ENCODE measurements around the gene MINDY3.

MINDY3 gene

GRCh38 chr10:15802375-15802949 is 57.8 kb downstream of the MINDY3 start:
- no peak overlapping the region for H3K27ac Mint-ChIP-seq
- no peaks in the 10 kb centered on the region for H3K27me3 Mint-ChIP-seq
- H3K9me3 Mint-ChIP-seq: peaks cover 2% of the 10 kb centered on the region
- H3K4me1 Mint-ChIP-seq: no peaks in the 10 kb centered on the region
- peaks cover 72% of the 10 kb centered on the region for H3K36me3 Mint-ChIP-seq
- no peak overlapping the region for H3K4me3 Mint-ChIP-seq
- ATAC-seq: no peak

- no peak overlapping the region for H3K27ac Mint-ChIP-seq
- H3K36me3 Mint-ChIP-seq: peaks cover 69% of the 10 kb centered on the region
- H3K27me3 Mint-ChIP-seq: no peaks in the 10 kb centered on the region
- no peak for ATAC-seq
- peaks cover 2% of the 10 kb centered on the region for H3K9me3 Mint-ChIP-seq
- H3K4me3 Mint-ChIP-seq: no peak overlapping the region
- no peaks in the 10 kb centered on the region for H3K4me1 Mint-ChIP-seq
Observed at GRCh38 chr10:15801641-15802040, 58.7 kb downstream of the MINDY3 start.

GRCh38 chr10:15801147-15801546 is 59.2 kb downstream of the MINDY3 start:
- no peak overlapping the region for H3K4me3 Mint-ChIP-seq
- no peak overlapping the region for H3K27ac Mint-ChIP-seq
- no peak for ATAC-seq
- peaks cover 69% of the 10 kb centered on the region for H3K36me3 Mint-ChIP-seq
- no peaks in the 10 kb centered on the region for H3K4me1 Mint-ChIP-seq
- H3K9me3 Mint-ChIP-seq: peaks cover 2% of the 10 kb centered on the region
- H3K27me3 Mint-ChIP-seq: no peaks in the 10 kb centered on the region

- Mint-ChIP-seq H3K4me3 (no peak overlapping the region), H3K9me3 (peaks cover 2% of the 10 kb centered on the region), H3K27ac (no peak overlapping the region), H3K27me3 (no peaks in the 10 kb centered on the region), H3K36me3 (peaks cover 66% of the 10 kb centered on the region), H3K4me1 (no peaks in the 10 kb centered on the region)
- no peak for ATAC-seq
Observed at GRCh38 chr10:15797346-15797745, 63.0 kb downstream of the MINDY3 start.

GRCh38 chr10:15796762-15797161 is 63.5 kb downstream of the MINDY3 start:
- Mint-ChIP-seq H3K27ac (no peak overlapping the region), H3K36me3 (peaks cover 65% of the 10 kb centered on the region), H3K4me3 (no peak overlapping the region), H3K27me3 (no peaks in the 10 kb centered on the region), H3K9me3 (peaks cover 2% of the 10 kb centered on the region), H3K4me1 (no peaks in the 10 kb centered on the region)
- ATAC-seq: no peak

- Mint-ChIP-seq H3K4me1 (peaks cover 5% of the 10 kb centered on the region), H3K9me3 (no peaks in the 10 kb centered on the region), H3K4me3 (no peak overlapping the region), H3K27me3 (no peaks in the 10 kb centered on the region), H3K27ac (no peak overlapping the region), H3K36me3 (peaks cover 65% of the 10 kb centered on the region)
- no peak for ATAC-seq
Observed at GRCh38 chr10:15796098-15796759, 64.1 kb downstream of the MINDY3 start.

GRCh38 chr10:15795036-15795792 is 65.1 kb downstream of the MINDY3 start:
- H3K9me3 Mint-ChIP-seq: no peaks in the 10 kb centered on the region
- H3K27ac Mint-ChIP-seq: no peak overlapping the region
- peaks cover 61% of the 10 kb centered on the region for H3K36me3 Mint-ChIP-seq
- H3K4me3 Mint-ChIP-seq: no peak overlapping the region
- no peak for ATAC-seq
- no peaks in the 10 kb centered on the region for H3K27me3 Mint-ChIP-seq
- H3K4me1 Mint-ChIP-seq: peaks cover 7% of the 10 kb centered on the region

GRCh38 chr10:15794569-15794968 is 65.7 kb downstream of the MINDY3 start:
- Mint-ChIP-seq H3K27ac (no peak overlapping the region), H3K9me3 (no peaks in the 10 kb centered on the region), H3K4me1 (peaks cover 7% of the 10 kb centered on the region), H3K4me3 (no peak overlapping the region), H3K27me3 (no peaks in the 10 kb centered on the region), H3K36me3 (peaks cover 59% of the 10 kb centered on the region)
- ATAC-seq: no peak

- Mint-ChIP-seq H3K27ac (no peak overlapping the region), H3K4me1 (peaks cover 7% of the 10 kb centered on the region), H3K27me3 (no peaks in the 10 kb centered on the region), H3K9me3 (no peaks in the 10 kb centered on the region), H3K4me3 (no peak overlapping the region), H3K36me3 (peaks cover 61% of the 10 kb centered on the region)
- ATAC-seq: no peak
Observed at GRCh38 chr10:15793664-15794063, 66.6 kb downstream of the MINDY3 start.

GRCh38 chr10:15792777-15793176 is 67.5 kb downstream of the MINDY3 start:
- peaks cover 7% of the 10 kb centered on the region for H3K4me1 Mint-ChIP-seq
- no peaks in the 10 kb centered on the region for H3K27me3 Mint-ChIP-seq
- ATAC-seq: no peak
- H3K36me3 Mint-ChIP-seq: peaks cover 67% of the 10 kb centered on the region
- no peak overlapping the region for H3K4me3 Mint-ChIP-seq
- H3K27ac Mint-ChIP-seq: no peak overlapping the region
- H3K9me3 Mint-ChIP-seq: no peaks in the 10 kb centered on the region

- H3K27ac Mint-ChIP-seq: peak overlapping the region; percentile 20
- peaks cover 74% of the 10 kb centered on the region for H3K36me3 Mint-ChIP-seq
- H3K27me3 Mint-ChIP-seq: no peaks in the 10 kb centered on the region
- H3K4me1 Mint-ChIP-seq: peaks cover 7% of the 10 kb centered on the region
- H3K9me3 Mint-ChIP-seq: no peaks in the 10 kb centered on the region
- H3K4me3 Mint-ChIP-seq: no peak overlapping the region
- no peak for ATAC-seq
Observed at GRCh38 chr10:15791816-15792524, 68.3 kb downstream of the MINDY3 start.

GRCh38 chr10:15789793-15790525 is 70.3 kb downstream of the MINDY3 start:
- no peak overlapping the region for H3K27ac Mint-ChIP-seq
- H3K4me1 Mint-ChIP-seq: peaks cover 7% of the 10 kb centered on the region
- H3K36me3 Mint-ChIP-seq: peaks cover 71% of the 10 kb centered on the region
- H3K9me3 Mint-ChIP-seq: no peaks in the 10 kb centered on the region
- no peaks in the 10 kb centered on the region for H3K27me3 Mint-ChIP-seq
- no peak for ATAC-seq
- H3K4me3 Mint-ChIP-seq: no peak overlapping the region

GRCh38 chr10:15787426-15787825 is 72.9 kb downstream of the MINDY3 start:
- H3K27ac Mint-ChIP-seq: no peak overlapping the region
- no peak overlapping the region for H3K4me3 Mint-ChIP-seq
- peaks cover 80% of the 10 kb centered on the region for H3K36me3 Mint-ChIP-seq
- no peaks in the 10 kb centered on the region for H3K9me3 Mint-ChIP-seq
- peaks cover 7% of the 10 kb centered on the region for H3K4me1 Mint-ChIP-seq
- no peak for ATAC-seq
- no peaks in the 10 kb centered on the region for H3K27me3 Mint-ChIP-seq

GRCh38 chr10:15784662-15785300 is 75.5 kb downstream of the MINDY3 start:
- Mint-ChIP-seq H3K4me3 (no peak overlapping the region), H3K36me3 (peaks cover 86% of the 10 kb centered on the region), H3K4me1 (no peaks in the 10 kb centered on the region), H3K27ac (no peak overlapping the region), H3K9me3 (no peaks in the 10 kb centered on the region), H3K27me3 (no peaks in the 10 kb centered on the region)
- ATAC-seq: no peak

Measured in stimulated activated memory B cell treated with anti-CD40 and anti-IgM and Interleukin-4, amounts not matched to agents 10 μg/mL and 1 μg/mL and 100 μg/mL, for 72 hours (primary cell).